WTC11 (cell line): ENCODE results near the gene GALNT15. TPM values are rescaled to one million over a fixed set of nuclear protein-coding genes. Genes with fewer than 3 reads are reported as not detected.

Experiments used
- ATAC-seq: fragments of 200-7000 bp; cut with Tn5 transposase; 2 replicates; pipeline ENCODE4 v1.10.0; 2021; ENCODE audit warnings: mild to moderate bottlenecking, moderate library complexity
- CTCF ChIA-PET: fragments of 300-600 bp; sonication (Branson Sonifier 250); formaldehyde crosslinking; loops from one replicate; lab custom pipeline; 2021; ENCODE audit warnings: antibody characterized with exemption; lab: Charles Lee
- POLR2A ChIA-PET: fragments of 350-600 bp; sonication (Branson Sonifier 250); formaldehyde crosslinking; loops from one replicate; lab custom pipeline; 2021; ENCODE audit warnings: antibody characterized with exemption; lab: Charles Lee
- DNase-seq: peaks from one replicate; pipeline ENCODE4 v3.0.0; 2021; ENCODE audit warnings: low spot score
- H3K27ac Mint-ChIP-seq: 2 replicates; pipeline ENCODE4 v1.8.0; 2021; ENCODE audit warnings: mixed read lengths
- H3K27me3 Mint-ChIP-seq: 2 replicates; pipeline ENCODE4 v1.8.0; 2021; ENCODE audit warnings: low read depth, mild to moderate bottlenecking, moderate library complexity, mixed read lengths
- H3K36me3 Mint-ChIP-seq: 2 replicates; pipeline ENCODE4 v1.8.0; 2021; ENCODE audit warnings: mixed read lengths
- H3K4me1 Mint-ChIP-seq: 2 replicates; pipeline ENCODE4 v1.8.0; 2022; ENCODE audit warnings: mixed read lengths
- H3K4me3 Mint-ChIP-seq: 2 replicates; pipeline ENCODE4 v1.8.0; 2021; ENCODE audit warnings: mild to moderate bottlenecking, moderate library complexity, mixed read lengths
- H3K9me3 Mint-ChIP-seq: 2 replicates; pipeline ENCODE4 v1.8.0; 2021; ENCODE audit warnings: mixed read lengths
- ATF6 ChIP-seq: sonication (generic); formaldehyde crosslinking; IDR thresholded peaks from 2 replicates; pipeline ENCODE4 v1.8.1; 2023; ENCODE audit warnings: mild to moderate bottlenecking, missing genetic modification reagents
- ERG ChIP-seq: fragments of 250-450 bp; sonication (Bioruptor Pico); IDR thresholded peaks from 2 replicates; pipeline ENCODE4 v1.8.0; 2021; ENCODE audit warnings: mild to moderate bottlenecking
- ETV6 ChIP-seq: sonication (generic); formaldehyde crosslinking; IDR thresholded peaks from 2 replicates; pipeline ENCODE4 v1.8.1; 2022; ENCODE audit warnings: mild to moderate bottlenecking, missing genetic modification reagents
- FOXJ3 ChIP-seq: sonication (generic); formaldehyde crosslinking; IDR thresholded peaks from 2 replicates; pipeline ENCODE4 v1.9.0; 2021; ENCODE audit warnings: missing genetic modification reagents, mild to moderate bottlenecking, borderline replicate concordance
- FOXP1 ChIP-seq: sonication (generic); formaldehyde crosslinking; IDR thresholded peaks from 2 replicates; pipeline ENCODE4 v1.8.0; 2022; ENCODE audit warnings: missing genetic modification reagents, mild to moderate bottlenecking, moderate library complexity, borderline replicate concordance
- JUN ChIP-seq: sonication (generic); formaldehyde crosslinking; IDR thresholded peaks from 2 replicates; pipeline ENCODE4 v1.8.0; 2023; ENCODE audit warnings: mild to moderate bottlenecking, missing genetic modification reagents
- KAT7 ChIP-seq: sonication (generic); formaldehyde crosslinking; IDR thresholded peaks from 2 replicates; pipeline ENCODE4 v1.8.1; 2023; ENCODE audit warnings: missing genetic modification reagents, mild to moderate bottlenecking, borderline replicate concordance
- SOX15 ChIP-seq: fragments of 250-450 bp; sonication (Bioruptor Pico); IDR thresholded peaks from 2 replicates; pipeline ENCODE4 v1.9.0; 2021; ENCODE audit warnings: mild to moderate bottlenecking
- TEAD1 ChIP-seq: sonication (generic); formaldehyde crosslinking; IDR thresholded peaks from 2 replicates; pipeline ENCODE4 v1.8.0; 2022; ENCODE audit warnings: mild to moderate bottlenecking, missing genetic modification reagents
- ZNF281 ChIP-seq: sonication (generic); formaldehyde crosslinking; IDR thresholded peaks from 2 replicates; pipeline ENCODE4 v1.8.0; 2023; ENCODE audit warnings: mild to moderate bottlenecking, missing genetic modification reagents
- ZNF317 ChIP-seq: sonication (generic); formaldehyde crosslinking; IDR thresholded peaks from 2 replicates; pipeline ENCODE4 v1.8.1; 2023; ENCODE audit warnings: low read depth, mild to moderate bottlenecking, moderate library complexity, missing genetic modification reagents, borderline replicate concordance
- total RNA-seq: library from RNA; stranded (reverse); gene quantifications from 3 replicates; pipeline ENCODE4 v1.2.3, GENCODE V29; 2021
- TF ChIP-seq, protein P1 (sequence below): sonication (generic); formaldehyde crosslinking; IDR thresholded peaks from 2 replicates; pipeline ENCODE4 v1.8.0; 2022; ENCODE audit warnings: missing genetic modification reagents
- TF ChIP-seq, protein P2 (sequence below): sonication (generic); formaldehyde crosslinking; IDR thresholded peaks from 2 replicates; pipeline ENCODE4 v1.8.1; 2023; ENCODE audit warnings: mild to moderate bottlenecking, missing genetic modification reagents, borderline replicate concordance
- TF ChIP-seq, protein P3 (sequence below): fragments of 200-600 bp; IDR thresholded peaks from 2 replicates; pipeline ENCODE4 v1.8.0; 2022; ENCODE audit warnings: antibody characterized with exemption
- TF ChIP-seq, protein P4 (sequence below): sonication (generic); formaldehyde crosslinking; IDR thresholded peaks from 2 replicates; pipeline ENCODE4 v1.8.1; 2023; ENCODE audit warnings: mild to moderate bottlenecking, missing genetic modification reagents

Gene GALNT15
- total RNA-seq, 1 experiment from 2014 or later = 0.15 TPM

GRCh38 chr3:16264174-16264707 lies 89.8 kb downstream of the GALNT15 start (continued):
- TF ChIP-seq ERG (CRISPR knock-in tag) = no peak
- TF ChIP-seq, all 79 proteins: peak for 0

- POLR2A ChIA-PET = interaction anchor here (0.6 to 1.2 kb wide), 5 partner anchors 14 to 934 kb away, joined by 3 to 4 read pairs (median 3); no protein-coding TSS in a partner anchor
- TF ChIP-seq TEAD1 (CRISPR knock-in tag) (peak; percentile 20; the same call in 1 of the 2 replicates), SOX15 (CRISPR knock-in tag) (no peak), KAT7 (CRISPR knock-in tag) (no peak; the same call in 1 of the 2 replicates), ZNF281 (no peak), ZNF317 (CRISPR knock-in tag) (no peak), ETV6 (CRISPR knock-in tag) (peak; percentile 21; the same call in 1 of the 2 replicates), FOXJ3 (CRISPR knock-in tag) (no peak), FOXP1 (0 out of 2 replicates have a peak, but pooled peaks have one; percentile 20), JUN (CRISPR knock-in tag) (no peak), ATF6 (no peak)
- TF ChIP-seq, protein P1, sequence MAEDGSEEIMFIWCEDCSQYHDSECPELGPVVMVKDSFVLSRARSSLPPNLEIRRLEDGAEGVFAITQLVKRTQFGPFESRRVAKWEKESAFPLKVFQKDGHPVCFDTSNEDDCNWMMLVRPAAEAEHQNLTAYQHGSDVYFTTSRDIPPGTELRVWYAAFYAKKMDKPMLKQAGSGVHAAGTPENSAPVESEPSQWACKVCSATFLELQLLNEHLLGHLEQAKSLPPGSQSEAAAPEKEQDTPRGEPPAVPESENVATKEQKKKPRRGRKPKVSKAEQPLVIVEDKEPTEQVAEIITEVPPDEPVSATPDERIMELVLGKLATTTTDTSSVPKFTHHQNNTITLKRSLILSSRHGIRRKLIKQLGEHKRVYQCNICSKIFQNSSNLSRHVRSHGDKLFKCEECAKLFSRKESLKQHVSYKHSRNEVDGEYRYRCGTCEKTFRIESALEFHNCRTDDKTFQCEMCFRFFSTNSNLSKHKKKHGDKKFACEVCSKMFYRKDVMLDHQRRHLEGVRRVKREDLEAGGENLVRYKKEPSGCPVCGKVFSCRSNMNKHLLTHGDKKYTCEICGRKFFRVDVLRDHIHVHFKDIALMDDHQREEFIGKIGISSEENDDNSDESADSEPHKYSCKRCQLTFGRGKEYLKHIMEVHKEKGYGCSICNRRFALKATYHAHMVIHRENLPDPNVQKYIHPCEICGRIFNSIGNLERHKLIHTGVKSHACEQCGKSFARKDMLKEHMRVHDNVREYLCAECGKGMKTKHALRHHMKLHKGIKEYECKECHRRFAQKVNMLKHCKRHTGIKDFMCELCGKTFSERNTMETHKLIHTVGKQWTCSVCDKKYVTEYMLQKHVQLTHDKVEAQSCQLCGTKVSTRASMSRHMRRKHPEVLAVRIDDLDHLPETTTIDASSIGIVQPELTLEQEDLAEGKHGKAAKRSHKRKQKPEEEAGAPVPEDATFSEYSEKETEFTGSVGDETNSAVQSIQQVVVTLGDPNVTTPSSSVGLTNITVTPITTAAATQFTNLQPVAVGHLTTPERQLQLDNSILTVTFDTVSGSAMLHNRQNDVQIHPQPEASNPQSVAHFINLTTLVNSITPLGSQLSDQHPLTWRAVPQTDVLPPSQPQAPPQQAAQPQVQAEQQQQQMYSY (CRISPR knock-in tag) = no peak
- TF ChIP-seq, protein P2, sequence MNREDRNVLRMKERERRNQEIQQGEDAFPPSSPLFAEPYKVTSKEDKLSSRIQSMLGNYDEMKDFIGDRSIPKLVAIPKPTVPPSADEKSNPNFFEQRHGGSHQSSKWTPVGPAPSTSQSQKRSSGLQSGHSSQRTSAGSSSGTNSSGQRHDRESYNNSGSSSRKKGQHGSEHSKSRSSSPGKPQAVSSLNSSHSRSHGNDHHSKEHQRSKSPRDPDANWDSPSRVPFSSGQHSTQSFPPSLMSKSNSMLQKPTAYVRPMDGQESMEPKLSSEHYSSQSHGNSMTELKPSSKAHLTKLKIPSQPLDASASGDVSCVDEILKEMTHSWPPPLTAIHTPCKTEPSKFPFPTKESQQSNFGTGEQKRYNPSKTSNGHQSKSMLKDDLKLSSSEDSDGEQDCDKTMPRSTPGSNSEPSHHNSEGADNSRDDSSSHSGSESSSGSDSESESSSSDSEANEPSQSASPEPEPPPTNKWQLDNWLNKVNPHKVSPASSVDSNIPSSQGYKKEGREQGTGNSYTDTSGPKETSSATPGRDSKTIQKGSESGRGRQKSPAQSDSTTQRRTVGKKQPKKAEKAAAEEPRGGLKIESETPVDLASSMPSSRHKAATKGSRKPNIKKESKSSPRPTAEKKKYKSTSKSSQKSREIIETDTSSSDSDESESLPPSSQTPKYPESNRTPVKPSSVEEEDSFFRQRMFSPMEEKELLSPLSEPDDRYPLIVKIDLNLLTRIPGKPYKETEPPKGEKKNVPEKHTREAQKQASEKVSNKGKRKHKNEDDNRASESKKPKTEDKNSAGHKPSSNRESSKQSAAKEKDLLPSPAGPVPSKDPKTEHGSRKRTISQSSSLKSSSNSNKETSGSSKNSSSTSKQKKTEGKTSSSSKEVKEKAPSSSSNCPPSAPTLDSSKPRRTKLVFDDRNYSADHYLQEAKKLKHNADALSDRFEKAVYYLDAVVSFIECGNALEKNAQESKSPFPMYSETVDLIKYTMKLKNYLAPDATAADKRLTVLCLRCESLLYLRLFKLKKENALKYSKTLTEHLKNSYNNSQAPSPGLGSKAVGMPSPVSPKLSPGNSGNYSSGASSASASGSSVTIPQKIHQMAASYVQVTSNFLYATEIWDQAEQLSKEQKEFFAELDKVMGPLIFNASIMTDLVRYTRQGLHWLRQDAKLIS (CRISPR knock-in tag) = no peak
- TF ChIP-seq, protein P3, sequence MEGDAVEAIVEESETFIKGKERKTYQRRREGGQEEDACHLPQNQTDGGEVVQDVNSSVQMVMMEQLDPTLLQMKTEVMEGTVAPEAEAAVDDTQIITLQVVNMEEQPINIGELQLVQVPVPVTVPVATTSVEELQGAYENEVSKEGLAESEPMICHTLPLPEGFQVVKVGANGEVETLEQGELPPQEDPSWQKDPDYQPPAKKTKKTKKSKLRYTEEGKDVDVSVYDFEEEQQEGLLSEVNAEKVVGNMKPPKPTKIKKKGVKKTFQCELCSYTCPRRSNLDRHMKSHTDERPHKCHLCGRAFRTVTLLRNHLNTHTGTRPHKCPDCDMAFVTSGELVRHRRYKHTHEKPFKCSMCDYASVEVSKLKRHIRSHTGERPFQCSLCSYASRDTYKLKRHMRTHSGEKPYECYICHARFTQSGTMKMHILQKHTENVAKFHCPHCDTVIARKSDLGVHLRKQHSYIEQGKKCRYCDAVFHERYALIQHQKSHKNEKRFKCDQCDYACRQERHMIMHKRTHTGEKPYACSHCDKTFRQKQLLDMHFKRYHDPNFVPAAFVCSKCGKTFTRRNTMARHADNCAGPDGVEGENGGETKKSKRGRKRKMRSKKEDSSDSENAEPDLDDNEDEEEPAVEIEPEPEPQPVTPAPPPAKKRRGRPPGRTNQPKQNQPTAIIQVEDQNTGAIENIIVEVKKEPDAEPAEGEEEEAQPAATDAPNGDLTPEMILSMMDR = no peak
- TF ChIP-seq, protein P4, sequence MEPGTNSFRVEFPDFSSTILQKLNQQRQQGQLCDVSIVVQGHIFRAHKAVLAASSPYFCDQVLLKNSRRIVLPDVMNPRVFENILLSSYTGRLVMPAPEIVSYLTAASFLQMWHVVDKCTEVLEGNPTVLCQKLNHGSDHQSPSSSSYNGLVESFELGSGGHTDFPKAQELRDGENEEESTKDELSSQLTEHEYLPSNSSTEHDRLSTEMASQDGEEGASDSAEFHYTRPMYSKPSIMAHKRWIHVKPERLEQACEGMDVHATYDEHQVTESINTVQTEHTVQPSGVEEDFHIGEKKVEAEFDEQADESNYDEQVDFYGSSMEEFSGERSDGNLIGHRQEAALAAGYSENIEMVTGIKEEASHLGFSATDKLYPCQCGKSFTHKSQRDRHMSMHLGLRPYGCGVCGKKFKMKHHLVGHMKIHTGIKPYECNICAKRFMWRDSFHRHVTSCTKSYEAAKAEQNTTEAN (CRISPR knock-in tag) = no peak
Observed at GRCh38 chr3:16264708-16265454, 90.4 kb downstream of the GALNT15 start, which contains the start of the genes DPH3 and OXNAD1. Gene DPH3, minus strand, starts transcription at chr3:16264943. Its CDS starts 67 bp downstream, at chr3:16264876. Gene OXNAD1, plus strand, starts transcription at chr3:16265212. Its CDS starts 5,741 bp downstream, at chr3:16270953.

More at GRCh38 chr3:16264708-16265454, 90.4 kb downstream of the GALNT15 start, which contains the start of the genes DPH3 and OXNAD1:
- Mint-ChIP-seq H3K4me1 (peaks cover 19% of the 10 kb centered on the region), H3K27ac (peak within 1 kb of the TSS; percentile 98), H3K9me3 (no peaks in the 10 kb centered on the region), H3K36me3 (peaks cover 8% of the 10 kb centered on the region), H3K4me3 (peak within 1 kb of the TSS; percentile 99), H3K27me3 (no peaks in the 10 kb centered on the region; the same call in 1 of the 2 replicates)
- CTCF ChIA-PET = interaction anchor here (0.8 to 2.6 kb wide), 7 partner anchors 18 to 738 kb away, joined by 3 to 9 read pairs (median 4); no protein-coding TSS in a partner anchor
- ATAC-seq (peak; percentile 98), DNase-seq (peak; percentile 99)
